Left lung (tissue), 10 donors: ENCODE measurements around the gene HMCN1. TPM values are rescaled to one million over a fixed set of nuclear protein-coding genes. Genes with fewer than 3 reads are reported as not detected.

Experiments
- ATAC-seq: fragments of 200-7000 bp; cut with Tn5 transposase; one replicate; pipeline ENCODE4 v1.9.1; 2020; ENCODE audit warnings: moderate library complexity
- DNase-seq, 4 donors: peaks; one replicate each; pipeline ENCODE4 v3.0.0-alpha.2; 2013 to 2020
- H3K27ac ChIP-seq, 2 donors: fragments of 200-600 bp; sonication (generic) in 1 of 2; one replicate each; pipeline versions ENCODE4 v1.5.0 to v1.8.0; 2020 to 2021
- H3K27me3 ChIP-seq, 2 donors: fragments of 200-600 bp; sonication (generic) in 1 of 2; one replicate each; pipeline versions ENCODE4 v1.5.0 to v1.8.0; 2020 to 2021
- H3K36me3 ChIP-seq, 2 donors: fragments of 200-600 bp; sonication (generic) in 1 of 2; one replicate each; pipeline versions ENCODE4 v1.5.0 to v1.8.0; 2020 to 2021
- H3K4me1 ChIP-seq, 2 donors: fragments of 200-600 bp; one replicate each; pipeline ENCODE4 v1.8.0; 2021
- H3K4me3 ChIP-seq, 2 donors: fragments of 200-600 bp; sonication (generic) in 1 of 2; one replicate each; pipeline versions ENCODE4 v1.5.0 to v1.8.0; 2020 to 2021; ENCODE audit warnings: mild to moderate bottlenecking in 1 of 2
- H3K9me3 ChIP-seq, 2 donors: fragments of 200-600 bp; sonication (generic) in 1 of 2; one replicate each; pipeline versions ENCODE4 v1.5.0 to v1.8.0; 2020 to 2021
- intact Hi-C, 2 donors: fragments of 100-400 bp; cut with DNase I; formaldehyde crosslinking; loops; one replicate each; pipeline versions ENCODE4 v1.11.2 to v1.14.2; 2022
- polyA plus RNA-seq, 6 donors: library from polyadenylated mRNA; unstranded; fragments of 120-200 nt; gene quantifications; one replicate each; pipeline ENCODE4 v1.2.1, GENCODE V29; 2013; ENCODE audit not compliant: insufficient read length in 6 of 6
- total RNA-seq, 2 donors: library from RNA; stranded (reverse); fragmentation: NEBNext Ultra II Directional; extraction: Animal tissue kit (Norgen Biotek cat#: 25700); gene quantifications; one replicate each; pipeline ENCODE4 v1.2.1, GENCODE V29; 2021
- TF ChIP-seq, protein P1 (sequence below), 2 donors: fragments of 200-600 bp; sonication (generic) in 1 of 2; IDR thresholded peaks; one replicate each; pipeline versions ENCODE4 v1.5.0 to v1.8.0; 2021; ENCODE audit warnings: antibody characterized with exemption in 2 of 2
- donor health status: DM: no; HTN: yes; CAD: no.
- donor health status: DM: no; HTN: no; CAD: no.

HMCN1 gene
- total and polyA plus RNA-seq, 8 donors, result 24.0 to 91.0 (median 48.7) TPM

DNA sequence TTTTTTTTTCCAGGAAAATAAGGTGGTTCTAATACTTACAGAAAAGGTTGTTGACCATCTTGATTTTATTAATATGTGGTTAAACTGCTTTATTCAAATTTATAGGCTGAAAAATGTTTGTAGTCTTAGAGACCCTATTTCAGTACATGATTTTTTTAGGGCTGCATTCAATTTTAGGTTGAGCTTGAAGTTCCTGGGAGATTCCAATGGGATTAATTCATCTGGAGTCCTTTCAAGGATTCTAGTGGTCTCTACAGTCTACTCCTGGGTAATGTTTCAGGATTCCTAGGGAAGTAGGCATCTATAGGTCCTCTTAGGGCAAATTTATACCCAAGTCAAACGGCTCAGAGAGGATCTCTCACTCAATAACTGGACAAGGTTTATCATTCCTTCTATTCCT, 126.7 kb downstream of the HMCN1 start:
- DNase-seq (no peak), ATAC-seq (no peak)
- Histone ChIP-seq H3K4me1 (peaks cover 2 to 5% of the 10 kb centered on the region in 2 donors), H3K27me3 (no peaks in the 10 kb centered on the region), H3K27ac (peak overlapping the region in 1 of 2 donors; percentile 2), H3K4me3 (no peak overlapping the region), H3K9me3 (no peaks in the 10 kb centered on the region), H3K36me3 (no peaks in the 10 kb centered on the region)
- intact Hi-C loops, result no loop called here
- TF ChIP-seq, protein P1, sequence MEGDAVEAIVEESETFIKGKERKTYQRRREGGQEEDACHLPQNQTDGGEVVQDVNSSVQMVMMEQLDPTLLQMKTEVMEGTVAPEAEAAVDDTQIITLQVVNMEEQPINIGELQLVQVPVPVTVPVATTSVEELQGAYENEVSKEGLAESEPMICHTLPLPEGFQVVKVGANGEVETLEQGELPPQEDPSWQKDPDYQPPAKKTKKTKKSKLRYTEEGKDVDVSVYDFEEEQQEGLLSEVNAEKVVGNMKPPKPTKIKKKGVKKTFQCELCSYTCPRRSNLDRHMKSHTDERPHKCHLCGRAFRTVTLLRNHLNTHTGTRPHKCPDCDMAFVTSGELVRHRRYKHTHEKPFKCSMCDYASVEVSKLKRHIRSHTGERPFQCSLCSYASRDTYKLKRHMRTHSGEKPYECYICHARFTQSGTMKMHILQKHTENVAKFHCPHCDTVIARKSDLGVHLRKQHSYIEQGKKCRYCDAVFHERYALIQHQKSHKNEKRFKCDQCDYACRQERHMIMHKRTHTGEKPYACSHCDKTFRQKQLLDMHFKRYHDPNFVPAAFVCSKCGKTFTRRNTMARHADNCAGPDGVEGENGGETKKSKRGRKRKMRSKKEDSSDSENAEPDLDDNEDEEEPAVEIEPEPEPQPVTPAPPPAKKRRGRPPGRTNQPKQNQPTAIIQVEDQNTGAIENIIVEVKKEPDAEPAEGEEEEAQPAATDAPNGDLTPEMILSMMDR (IDR thresholded peaks at IDR 0.05), result no peak

DNA sequence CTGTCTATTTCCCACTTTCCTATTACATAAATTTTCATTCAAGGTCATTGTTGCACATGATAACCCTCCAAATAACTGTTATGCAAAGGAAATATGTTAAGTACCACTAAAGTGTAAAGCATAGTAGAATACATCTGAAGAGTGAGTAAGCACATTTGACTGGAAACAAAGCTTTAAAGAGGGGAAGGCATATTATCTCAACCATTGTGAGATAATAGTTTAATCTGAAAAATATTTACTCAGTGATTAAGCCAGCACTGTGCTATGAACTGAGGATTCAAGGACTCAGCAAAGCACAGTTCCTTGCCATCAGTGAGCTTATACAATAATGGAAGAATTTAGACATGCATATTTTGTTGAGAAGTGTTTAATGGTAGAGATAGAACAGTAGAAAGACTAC, 127.4 kb downstream of the HMCN1 start:
- no peaks in the 10 kb centered on the region for H3K9me3 ChIP-seq
- peaks cover 2 to 5% of the 10 kb centered on the region in 2 donors for H3K4me1 ChIP-seq
- TF ChIP-seq, protein P1 (IDR thresholded peaks at IDR 0.05), result no peak
- no peak overlapping the region for H3K4me3 ChIP-seq
- intact Hi-C loops, result no loop called here
- H3K27me3 ChIP-seq, result no peaks in the 10 kb centered on the region
- ATAC-seq (peak; percentile 76), DNase-seq (no peak)
- no peak overlapping the region for H3K27ac ChIP-seq
- H3K36me3 ChIP-seq, result no peaks in the 10 kb centered on the region

DNA sequence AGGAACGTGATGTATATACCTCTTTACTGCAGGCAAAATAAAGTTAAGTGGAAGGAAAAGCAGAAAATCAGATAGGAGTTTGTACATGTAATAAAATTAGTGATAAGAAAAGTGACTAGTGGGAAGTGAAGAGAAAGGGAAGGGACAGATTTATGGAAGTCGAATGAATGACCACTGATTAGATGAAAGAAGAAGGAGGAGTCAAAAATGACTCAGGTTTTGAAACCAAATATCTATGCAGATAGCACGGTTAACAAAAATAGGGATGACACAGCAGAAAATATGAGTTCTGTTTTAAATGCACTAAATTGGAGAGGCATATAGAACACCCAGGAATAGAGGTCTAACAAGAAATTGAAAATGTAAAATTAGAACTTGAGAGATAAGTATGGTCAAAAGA, 128.0 kb downstream of the HMCN1 start:
- intact Hi-C loops, result no loop called here
- H3K4me1 ChIP-seq, result peaks cover 2 to 5% of the 10 kb centered on the region in 2 donors
- no peaks in the 10 kb centered on the region for H3K36me3 ChIP-seq
- no peaks in the 10 kb centered on the region for H3K9me3 ChIP-seq
- TF ChIP-seq, protein P1 (IDR thresholded peaks at IDR 0.05), result no peak
- ATAC-seq (no peak), DNase-seq (no peak)
- H3K27me3 ChIP-seq, result no peaks in the 10 kb centered on the region
- H3K27ac ChIP-seq, result no peak overlapping the region
- H3K4me3 ChIP-seq, result no peak overlapping the region

DNA sequence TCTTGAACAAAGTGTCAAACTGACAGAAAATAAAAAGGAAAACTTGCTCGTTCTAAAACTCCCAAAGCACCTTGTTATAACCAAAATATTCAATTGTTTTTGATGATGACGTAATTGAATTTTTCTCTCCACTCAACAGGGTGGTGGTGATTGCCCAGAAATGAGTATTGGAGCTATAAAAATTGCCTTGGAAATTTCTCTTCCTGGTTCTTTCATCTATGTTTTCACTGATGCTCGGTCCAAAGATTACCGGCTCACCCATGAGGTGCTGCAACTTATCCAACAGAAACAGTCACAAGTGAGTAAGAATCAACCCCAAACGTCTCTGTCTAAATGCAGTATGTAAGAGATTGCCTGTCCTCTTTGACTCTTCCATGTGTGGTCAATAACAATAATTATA, 130.1 kb downstream of the HMCN1 start:
- no peaks in the 10 kb centered on the region for H3K27me3 ChIP-seq
- TF ChIP-seq, protein P1 (IDR thresholded peaks at IDR 0.05), result no peak
- H3K9me3 ChIP-seq, result no peaks in the 10 kb centered on the region
- no peaks in the 10 kb centered on the region for H3K4me1 ChIP-seq
- DNase-seq (no peak), ATAC-seq (no peak)
- intact Hi-C loops, result no loop called here
- H3K4me3 ChIP-seq, result no peak overlapping the region
- H3K27ac ChIP-seq, result no peak overlapping the region
- no peaks in the 10 kb centered on the region for H3K36me3 ChIP-seq

DNA sequence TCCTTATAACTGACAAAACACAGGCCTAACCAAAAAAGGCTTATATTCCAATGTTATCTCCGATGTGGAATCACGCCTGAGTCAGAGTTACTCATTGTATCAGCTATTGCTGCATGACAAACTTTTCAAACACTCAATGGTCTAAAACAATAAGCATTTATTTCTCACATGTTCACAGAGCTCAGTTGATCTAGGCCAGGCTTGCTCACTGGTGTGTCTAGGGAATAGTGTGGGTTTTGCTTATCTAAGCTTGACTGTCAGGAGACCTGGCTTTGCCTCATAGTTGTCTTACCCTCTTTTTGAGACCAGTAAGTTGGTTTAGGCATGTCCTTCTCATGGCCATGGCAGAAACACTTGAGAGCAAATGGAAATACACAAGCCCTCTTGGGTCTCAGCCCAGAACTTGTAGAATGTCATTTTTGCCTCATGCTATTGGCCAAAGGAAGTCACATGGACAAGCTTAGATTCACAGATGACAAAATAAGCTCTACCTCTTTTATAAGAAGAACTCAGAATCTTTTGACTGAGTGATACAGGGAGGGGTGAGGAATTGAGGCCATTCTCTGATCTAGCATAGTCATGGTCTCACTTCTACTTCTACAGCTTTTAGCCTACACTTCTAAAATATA, 130.8 kb downstream of the HMCN1 start:
- Histone ChIP-seq H3K9me3 (no peaks in the 10 kb centered on the region), H3K27me3 (no peaks in the 10 kb centered on the region), H3K4me3 (no peak overlapping the region), H3K36me3 (no peaks in the 10 kb centered on the region), H3K27ac (no peak overlapping the region), H3K4me1 (no peaks in the 10 kb centered on the region)
- intact Hi-C loops, result no loop called here
- ATAC-seq (peak; percentile 23), DNase-seq (no peak)
- TF ChIP-seq, protein P1 (IDR thresholded peaks at IDR 0.05), result no peak
